ENCODE results near the gene KRT81.

- no peak for TF ChIP-seq EZH2 (IDR thresholded peaks at IDR 0.05; ENCODE audit: insufficient read depth, low read length)
- TF ChIP-seq CTCF (IDR thresholded peaks at IDR 0.05; ENCODE audit: insufficient read depth, low read depth, low read length) = no peak
These were observed 20.2 kb downstream of the KRT81 start for GRCh38 chr12:52271158-52271557.

Measured in astrocyte (in vitro differentiated cells and primary cell).